HG03378 (cell line): ENCODE results near the gene UBE2H.
"Not testable (repeated sequence)": the region's sequence is repeated elsewhere in the genome, so short reads cannot be mapped to it uniquely, and the experiment has no call there.

Experiments
- ATAC-seq: cut with Tn5 transposase; IDR thresholded peaks from one replicate; pipeline ENCODE4 v1.9.1; 2021; ENCODE audit warnings: mild to moderate bottlenecking, moderate library complexity; ENCODE audit not compliant: unreplicated experiment

The UBE2H gene

DNA sequence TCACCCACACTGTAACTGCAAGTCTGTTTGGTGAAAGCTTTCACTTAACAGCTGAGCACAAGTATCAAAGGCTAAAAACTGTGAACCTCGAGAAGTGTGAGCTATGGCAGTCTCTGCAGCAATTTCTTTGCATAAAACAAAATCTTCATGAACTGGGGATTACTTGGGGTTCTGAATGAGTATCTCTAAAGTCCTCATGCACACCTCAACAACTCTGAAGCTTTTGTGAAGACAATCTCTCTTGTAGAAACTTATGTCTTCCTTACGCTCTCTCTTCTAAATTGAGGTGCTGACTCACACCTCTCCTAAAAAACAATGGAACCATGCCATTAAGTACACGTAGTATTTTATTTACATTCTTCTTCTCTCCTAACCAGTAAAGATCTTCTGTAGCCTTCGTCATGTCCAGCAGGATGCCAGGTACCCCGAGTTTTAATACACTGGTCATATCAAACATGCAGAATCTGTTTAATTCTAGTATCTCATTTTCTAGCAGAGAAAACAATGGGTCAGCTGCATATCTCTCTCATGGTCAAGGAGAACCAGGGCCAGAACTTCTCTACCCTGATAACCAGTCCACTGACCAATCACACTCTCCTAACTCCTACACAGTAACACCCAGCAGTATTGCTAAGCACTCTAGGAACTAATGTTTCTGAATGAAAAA lies 76.9 kb downstream of the UBE2H start:
- no peak for ATAC-seq

DNA sequence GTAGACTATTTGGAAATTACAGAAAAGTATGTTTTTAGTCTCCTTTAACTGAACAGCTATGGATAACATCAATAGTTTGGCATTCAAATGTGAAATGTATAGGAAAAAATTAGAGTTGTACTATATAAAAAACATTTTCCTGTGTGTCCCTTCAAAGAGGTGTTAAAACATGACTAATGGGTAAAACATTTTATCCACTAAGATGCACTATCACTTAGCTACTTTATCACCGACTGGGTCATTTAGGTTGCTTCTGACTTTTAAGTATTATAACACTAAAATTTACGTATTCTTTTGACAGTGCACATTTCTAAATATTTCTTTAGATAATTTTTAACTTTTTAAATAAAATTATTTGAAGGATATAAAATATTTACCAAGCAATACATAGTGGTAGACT lies 77.6 kb downstream of the UBE2H start:
- ATAC-seq: no peak

DNA sequence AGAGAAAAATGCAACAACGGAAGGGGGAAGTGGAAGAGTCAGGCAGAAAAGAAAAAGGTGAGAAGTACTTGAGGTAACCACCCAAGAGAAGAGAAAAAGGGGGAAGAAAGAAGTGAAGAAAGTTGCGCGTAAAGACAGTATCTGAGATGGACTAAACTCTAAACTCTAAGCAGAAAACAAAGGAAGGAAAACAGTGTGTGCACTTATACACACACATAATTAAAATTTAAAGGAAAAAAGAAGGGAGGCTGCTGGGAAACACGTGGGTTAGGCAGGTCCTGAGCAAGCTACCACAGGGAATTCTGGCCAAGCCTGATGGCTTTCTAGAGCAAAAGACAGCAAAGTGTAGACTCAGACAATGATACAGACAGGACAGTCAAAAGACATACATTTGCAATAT lies 78.0 kb downstream of the UBE2H start:
- no peak for ATAC-seq

DNA sequence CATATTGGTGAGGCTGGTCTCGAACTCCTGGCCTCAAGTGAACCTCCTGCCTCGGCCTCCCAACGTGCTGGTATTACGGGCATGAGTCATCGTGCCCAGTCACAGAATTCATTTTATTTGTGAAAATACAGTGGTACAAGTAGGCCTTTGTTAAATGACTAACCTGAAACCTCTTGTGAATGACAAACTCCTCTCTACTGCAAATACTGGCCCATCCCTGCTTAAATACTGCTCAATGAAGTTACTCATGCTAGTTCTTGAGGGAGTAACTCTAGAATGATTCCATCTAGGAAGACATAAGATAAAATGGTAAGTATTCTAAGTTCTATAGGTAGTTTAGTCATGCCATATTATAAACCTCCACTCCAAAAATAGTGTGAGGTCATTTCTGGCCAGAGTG lies 80.7 kb downstream of the UBE2H start:
- ATAC-seq: no peak

DNA sequence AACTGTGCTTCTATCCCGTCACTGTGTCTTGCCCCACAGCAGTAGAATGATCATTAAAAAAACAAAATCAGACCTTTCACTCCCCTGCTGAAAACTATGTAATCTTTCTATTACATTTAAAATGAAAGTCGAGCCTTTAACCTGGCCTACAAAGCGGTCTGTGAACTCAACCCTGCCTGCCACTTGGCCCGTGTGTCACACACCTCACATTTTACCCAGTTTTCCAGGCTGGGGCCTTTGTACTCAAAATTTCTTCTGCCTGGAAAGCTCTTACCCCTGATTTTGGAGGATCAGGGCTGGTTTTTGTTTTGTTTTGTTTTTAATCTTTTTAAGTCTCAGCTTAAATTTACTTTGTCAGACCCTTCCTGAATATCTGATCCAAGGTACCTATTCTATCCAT lies 82.1 kb downstream of the UBE2H start:
- no peak for ATAC-seq

DNA sequence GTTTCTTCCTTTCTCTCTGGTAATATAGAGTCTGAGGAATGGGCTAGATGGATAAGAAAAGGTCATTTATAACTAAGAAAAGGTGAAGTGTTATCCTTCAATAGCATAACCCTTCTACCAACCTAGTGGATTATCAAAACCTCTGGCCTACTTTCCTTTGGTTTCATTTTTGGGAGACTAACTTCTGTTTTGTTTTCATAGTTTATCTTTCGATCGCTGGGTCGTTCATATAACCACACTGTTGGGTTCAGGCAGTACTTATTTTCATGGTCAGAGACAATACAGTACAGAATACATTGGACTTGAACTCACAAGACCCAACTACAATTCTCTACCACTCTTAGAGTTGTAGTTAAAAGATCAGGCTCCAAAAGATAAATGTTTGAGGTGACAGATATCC lies 86.5 kb downstream of the UBE2H start:
- no peak for ATAC-seq

DNA sequence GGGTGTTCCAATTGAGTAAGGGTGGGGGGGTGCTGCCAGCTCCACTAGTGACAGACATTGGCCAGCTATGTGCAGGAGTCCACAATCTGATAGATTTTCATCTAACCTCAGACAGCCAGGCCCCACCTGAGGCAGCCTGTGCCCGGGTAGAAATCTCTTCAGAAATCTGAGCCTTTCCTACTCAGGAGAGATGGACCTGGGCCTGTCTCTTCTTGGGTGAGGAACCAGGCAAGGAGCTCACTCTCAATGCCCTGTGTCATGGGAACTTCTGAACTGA lies 86.9 kb downstream of the UBE2H start:
- ATAC-seq: no peak

DNA sequence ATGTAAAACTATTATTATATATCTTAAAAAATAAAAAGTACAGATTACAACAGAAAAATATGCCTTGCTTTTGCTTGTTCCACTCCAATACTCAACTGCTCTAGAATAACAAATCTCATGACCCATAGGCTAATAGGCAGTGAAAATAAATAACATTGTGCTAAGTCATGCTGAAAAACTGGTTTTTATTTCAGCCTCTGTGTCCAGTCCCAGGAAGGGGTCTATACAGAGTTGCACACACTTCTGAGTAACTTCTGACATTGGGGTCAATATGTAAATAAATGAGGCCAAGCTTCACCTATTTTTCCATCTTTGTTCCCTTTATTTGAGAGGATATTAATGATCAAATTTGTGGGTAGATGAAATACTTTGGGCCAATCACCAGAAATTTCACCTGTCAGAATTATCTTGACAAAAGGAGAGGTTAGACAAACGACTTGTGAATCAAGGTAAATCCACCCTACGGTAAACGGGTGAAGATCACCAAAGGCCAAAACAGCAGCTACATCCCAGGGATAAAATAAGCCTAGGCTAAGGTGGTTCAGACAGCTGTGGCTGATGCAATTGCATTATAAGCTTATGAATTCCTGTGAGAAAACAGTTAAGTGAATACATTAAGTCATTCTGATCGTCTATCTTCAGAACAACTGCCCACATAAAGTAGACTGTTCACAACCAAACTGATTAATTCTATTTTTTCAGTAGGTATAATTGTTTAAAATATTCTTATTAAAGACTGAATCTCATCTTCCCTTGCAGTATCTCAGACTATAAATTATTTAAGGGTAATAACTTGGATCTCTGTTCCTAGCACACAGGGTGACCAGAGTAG lies 87.5 kb downstream of the UBE2H start:
- no peak for ATAC-seq

DNA sequence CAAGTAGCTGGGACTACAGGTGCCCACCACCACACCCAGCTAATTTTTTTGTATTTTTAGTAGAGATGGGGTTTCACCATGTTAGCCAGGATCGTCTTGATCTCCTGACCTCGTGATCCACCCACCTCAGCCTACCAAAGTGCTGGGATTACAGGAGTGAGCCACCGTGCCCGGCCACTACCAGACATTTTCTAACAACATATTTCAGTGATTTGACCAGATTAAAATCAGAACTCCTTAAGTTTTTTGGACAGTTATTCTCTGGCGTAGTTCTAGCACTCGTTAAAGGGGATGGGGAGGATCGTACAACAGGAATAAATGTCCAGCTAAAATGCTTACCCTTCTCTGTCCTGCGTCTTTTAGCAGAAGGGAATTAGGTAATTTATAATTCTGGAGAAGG lies 88.1 kb downstream of the UBE2H start:
- ATAC-seq: not testable (repeated sequence)

DNA sequence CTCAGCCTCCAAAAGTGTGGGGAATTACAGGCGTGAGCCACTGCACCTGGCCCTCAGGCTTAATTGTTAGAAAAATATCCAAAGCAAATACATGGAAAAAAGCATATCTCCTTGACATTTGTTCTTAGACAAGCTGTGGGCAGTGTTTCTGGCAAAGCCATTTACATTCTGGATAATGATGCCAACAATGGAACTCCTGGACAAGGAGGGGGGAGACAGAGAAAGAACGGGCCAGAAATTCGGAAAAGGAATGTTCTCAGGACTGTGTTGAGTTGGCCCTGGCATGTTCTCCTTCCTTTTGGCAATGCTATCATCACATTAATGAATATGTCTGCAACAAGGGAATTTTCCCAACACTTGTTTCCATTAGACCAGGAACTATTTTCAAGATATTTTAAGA lies 88.7 kb downstream of the UBE2H start:
- no peak for ATAC-seq

DNA sequence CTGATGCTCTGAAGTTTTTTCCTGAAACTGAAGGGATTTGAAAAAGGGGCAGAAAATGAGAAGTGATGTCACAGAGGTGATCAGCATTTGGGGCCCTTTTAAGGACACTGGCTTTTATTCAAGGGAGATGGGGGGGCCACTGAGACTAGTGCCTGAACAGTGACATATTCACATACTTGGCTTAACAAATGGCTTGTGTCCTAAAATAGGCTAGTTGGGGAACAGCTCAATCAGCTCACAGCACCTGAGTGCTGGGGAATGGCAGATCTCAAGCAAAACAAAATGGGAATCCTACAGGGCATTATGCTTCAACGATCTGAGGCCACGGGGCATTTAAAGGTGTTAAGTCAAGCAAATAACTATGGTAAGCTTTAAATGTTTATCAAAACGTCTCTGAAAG lies 90.1 kb downstream of the UBE2H start:
- no peak for ATAC-seq

DNA sequence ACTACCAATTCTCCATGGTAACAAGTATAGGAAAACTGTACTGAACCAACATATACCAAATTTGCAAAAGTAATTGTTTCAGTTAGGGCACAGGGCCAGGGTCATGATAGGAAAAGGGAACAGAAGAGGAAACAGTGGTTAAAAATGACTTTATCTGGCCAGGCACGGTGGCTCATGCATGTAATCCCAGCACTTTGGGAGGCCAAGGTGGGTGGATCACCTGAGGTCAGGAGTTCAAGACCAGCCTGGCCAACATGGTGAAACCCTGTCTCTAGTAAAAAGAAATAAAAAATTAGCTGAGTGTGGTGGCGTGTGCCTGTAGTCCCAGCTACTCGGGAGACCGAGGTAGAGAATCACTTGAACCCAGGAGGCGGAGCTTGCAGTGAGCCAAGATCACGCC lies 92.0 kb downstream of the UBE2H start:
- ATAC-seq: not testable (repeated sequence)

DNA sequence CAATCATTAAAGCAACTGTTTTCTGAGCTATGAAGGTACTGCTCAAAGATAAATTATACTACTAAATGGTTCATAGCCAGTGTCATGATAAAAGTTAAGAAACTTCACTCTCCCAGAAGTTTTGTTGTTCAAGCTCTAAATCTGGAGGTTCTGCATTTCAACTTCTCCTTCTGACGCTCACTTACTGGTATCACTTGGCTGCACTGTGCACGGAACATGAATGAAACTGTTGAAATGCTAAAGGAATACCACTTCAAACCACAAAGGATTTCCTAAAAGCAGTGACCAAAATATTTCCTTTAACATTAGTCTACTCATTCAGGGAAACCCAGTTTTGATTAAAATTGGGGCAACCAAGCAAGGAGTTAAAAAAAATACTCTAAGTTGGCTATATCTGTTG lies 93.6 kb downstream of the UBE2H start:
- peak; percentile 60 for ATAC-seq

DNA sequence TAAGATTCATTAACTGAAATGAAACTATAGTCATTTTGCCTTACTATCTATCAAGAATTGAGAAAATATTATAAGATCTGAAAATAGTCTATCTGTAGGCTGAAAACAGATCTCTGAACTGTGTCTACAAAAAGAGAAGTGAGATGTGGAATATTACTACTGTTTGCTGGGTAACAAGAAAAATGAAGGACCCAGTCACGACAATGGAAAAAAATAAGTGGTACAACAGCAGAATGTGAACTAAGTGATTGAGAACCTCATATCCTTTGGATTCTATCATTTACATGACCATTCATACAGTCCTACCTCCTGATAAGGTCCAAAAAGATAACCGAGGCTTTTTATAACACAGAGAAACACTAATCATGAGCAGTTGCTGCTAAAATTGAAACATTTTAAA lies 94.3 kb downstream of the UBE2H start:
- no peak for ATAC-seq

DNA sequence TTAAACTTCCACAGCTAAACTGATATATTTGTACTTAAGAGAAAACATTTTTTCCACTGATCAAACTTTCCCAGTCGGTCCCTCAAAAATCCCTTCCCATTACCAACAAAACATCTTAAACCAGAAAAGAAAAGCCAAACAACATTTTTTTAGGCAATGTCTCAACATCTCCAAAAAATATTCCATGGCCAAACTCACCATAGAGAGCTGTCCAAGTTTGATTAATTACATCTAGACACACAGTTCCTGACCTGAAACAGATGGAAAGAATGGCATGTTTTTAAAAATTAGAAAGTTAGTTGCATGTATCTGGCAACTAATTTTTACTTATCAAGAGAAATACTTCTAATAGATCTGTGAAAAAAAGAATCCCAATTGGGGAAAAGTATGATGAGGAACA lies 95.4 kb downstream of the UBE2H start:
- no peak for ATAC-seq

DNA sequence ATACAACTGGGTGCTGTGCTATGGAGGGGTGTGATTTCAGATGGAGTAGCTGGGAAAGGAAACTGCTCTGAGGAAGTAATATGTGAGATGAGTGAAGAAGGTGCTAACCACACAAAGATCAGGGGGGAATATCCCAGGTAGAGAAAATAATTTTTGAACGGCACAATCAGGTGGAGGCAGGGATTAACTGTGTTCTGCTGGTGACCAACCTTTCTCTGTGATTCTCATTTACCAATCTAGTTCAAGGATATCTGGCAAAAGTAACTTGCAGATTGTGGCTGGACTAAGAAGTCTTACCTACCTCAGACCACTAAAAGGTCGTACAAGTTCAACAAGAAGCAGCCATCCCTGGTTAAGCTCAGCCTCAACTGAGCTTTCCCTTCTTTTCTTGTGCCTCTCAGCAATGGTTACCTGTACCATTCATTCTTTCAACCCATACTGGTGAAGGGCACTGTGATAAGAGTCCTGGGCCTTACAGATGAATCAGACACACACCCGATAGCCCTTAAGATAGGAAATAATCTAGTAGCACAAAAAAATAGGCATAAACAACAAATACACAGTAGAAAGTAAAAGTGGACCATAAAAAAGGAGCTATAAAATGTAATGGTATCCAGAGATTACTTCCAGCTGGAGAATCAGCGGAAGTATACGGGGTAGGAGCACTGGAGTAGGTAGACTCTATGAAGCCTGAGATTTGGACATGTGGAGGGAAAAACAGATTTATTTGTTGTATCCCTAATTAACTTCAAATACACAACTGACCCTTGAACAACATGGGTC lies 96.6 kb downstream of the UBE2H start:
- no peak for ATAC-seq

DNA sequence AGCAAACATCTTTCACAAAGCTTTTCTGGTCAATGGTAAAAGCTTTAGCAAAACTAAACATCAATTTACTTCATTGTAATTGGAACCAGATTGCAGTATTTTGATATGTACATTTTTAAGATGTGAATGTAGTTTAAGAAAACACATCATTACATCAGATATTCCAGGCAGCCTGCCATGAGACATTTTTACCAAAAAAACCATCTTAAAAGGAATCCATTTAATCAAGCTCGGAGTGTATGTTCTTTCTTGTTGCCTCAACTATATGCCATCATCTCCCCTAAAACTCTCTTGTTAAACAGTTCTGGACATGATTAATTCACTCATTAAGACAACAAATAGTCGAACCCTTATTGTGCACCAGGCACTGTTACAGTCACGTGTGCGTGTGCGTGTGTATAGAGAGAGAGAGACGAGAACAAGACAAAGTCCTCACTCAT lies 97.5 kb downstream of the UBE2H start:
- ATAC-seq: no peak

DNA sequence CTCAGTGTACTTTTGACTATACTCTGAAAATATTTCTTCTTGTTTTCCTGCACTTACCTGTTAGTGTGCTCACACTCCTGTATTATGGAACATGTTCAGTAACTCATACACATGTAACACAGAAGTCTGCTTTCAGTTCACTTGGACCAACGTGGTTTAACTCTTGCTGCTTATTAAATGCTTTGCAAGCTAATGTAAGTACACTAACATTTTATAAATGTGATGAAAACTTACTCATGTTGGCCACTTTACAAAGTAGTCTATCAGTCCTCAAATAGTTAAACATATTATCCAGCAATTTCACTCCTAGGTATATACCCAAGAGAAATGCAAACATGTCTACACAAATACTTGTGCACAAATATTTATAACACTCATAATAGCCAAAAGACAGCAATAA lies 98.4 kb downstream of the UBE2H start:
- ATAC-seq: no peak

DNA sequence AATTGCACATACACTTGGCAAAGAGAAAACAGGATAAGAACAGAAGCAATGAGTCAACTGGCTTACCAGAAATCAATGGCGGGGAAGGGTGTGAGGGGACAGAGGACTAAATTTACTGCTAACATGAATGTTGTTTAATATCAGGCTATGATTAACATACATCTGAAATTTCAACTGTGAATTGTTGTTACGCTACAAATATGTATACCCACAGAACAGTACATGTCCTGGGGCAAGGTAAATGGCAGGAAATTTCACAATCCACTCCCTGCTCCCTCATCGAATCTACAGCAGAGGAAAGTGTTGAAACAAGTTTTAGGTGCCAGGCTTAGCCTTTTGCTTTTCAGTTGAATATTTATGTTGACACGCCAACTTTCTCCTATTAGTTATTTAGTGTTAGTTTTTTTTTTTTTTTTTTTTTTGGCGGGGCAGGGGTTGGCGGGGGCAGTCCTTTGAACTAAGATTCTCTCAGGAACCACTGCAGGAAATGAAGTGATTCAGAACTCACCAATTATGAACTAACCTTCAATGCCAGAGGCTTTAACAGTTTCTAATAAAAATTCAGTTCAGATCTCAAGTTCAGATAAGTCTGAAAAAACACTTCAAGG lies 99.0 kb downstream of the UBE2H start:
- no peak for ATAC-seq

DNA sequence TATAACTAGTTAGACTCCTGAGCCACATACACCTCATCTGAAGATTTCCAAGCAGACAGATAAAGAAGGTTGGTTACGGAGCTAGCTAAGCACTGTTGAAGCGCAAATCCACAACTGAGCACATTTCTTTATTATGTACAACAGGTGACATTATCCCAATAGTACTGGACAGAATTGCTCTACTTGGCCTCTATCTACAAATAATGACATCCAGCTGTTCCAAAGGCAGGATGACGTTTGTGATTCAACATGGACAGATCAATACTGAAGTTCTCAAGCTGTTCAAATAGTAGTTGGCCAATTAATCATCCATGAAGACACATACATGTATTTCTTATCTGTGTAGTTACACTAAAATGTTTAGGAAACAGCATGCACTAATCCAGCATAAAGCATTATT lies 101.0 kb downstream of the UBE2H start:
- no peak for ATAC-seq

DNA sequence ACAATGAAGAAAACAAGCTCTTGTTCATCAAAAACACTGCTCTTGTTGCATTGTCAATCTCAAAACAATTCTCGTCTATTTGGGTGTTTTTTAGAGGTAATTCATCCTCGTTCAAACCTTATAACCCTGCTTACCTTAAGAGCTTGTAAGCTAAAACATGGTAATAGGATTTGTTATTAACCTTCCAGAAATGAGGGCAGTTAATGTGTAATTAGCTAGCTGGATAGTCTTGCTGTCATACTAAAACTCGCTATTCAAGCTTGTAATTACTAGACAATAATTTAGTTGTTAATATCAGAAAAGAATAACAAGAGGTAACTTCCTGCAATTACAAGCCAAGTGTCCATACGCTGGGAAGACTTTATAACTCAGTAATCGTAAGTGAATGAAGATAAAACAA lies 101.6 kb downstream of the UBE2H start:
- no peak for ATAC-seq

DNA sequence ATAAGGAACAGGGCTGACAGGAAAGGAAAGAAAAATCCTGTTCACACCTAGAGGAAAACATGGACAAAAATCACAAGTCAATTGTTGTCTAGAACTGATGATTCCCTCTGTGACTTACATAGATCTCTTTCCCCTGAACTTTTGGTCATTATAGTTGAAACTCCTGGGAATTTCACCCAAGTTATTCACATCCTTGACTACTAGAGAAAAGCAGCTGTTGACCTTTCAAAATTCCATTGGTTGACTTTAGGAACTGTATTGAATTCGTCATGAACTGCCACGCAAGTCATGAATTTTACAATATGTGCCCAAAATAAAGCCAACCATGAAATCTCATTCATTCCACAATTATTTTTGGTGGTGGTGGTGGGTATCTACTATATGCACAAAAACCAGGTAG lies 104.3 kb downstream of the UBE2H start:
- no peak for ATAC-seq
